Hepatocyte (in vitro differentiated cells): ENCODE measurements around the gene E2F8.

ENCODE experiments used
- CTCF ChIP-seq: fragments of 200-600 bp; sonication (generic); IDR thresholded peaks from 2 replicates; pipeline ENCODE4 v1.5.1; 2016; ENCODE audit warnings: antibody characterized with exemption, mild to moderate bottlenecking; ENCODE audit not compliant: poor library complexity
- EZH2 ChIP-seq: fragments of 200-600 bp; sonication (generic); IDR thresholded peaks from 2 replicates; pipeline ENCODE4 v1.6.1; 2016; ENCODE audit warnings: antibody characterized with exemption, mild to moderate bottlenecking, borderline replicate concordance
- EZH2phosphoT487 ChIP-seq: fragments of 200-600 bp; sonication (generic); IDR thresholded peaks from one replicate; pipeline ENCODE4 v1.6.1; 2018; ENCODE audit warnings: antibody characterized with exemption, mild to moderate bottlenecking, low read depth, moderate library complexity; ENCODE audit not compliant: unreplicated experiment, severe bottlenecking

- TF ChIP-seq CTCF (no peak), EZH2phosphoT487 (no peak), EZH2 (no peak)
Observed at GRCh38 chr11:19234231-19234817, 6.4 kb downstream of the E2F8 start.
